Smooth muscle cell (in vitro differentiated cells): ENCODE results near the gene CACNA2D1. TPM values are rescaled to one million over a fixed set of nuclear protein-coding genes. Genes with fewer than 3 reads are reported as not detected.
A peak's percentile ranks its signal among the peaks of the same experiment; 100 is the strongest.

Source experiments
- DNase-seq: peaks from one replicate; lab custom pipeline; 2025; ENCODE audit not compliant: unreplicated experiment; lab: John Stamatoyannopoulos, UW
- H2AFZ ChIP-seq: fragments of 200-600 bp; sonication (generic); 2 replicates; pipeline ENCODE4 v1.6.0; 2016; ENCODE audit warnings: antibody characterized with exemption, low read depth, mild to moderate bottlenecking
- H3F3A ChIP-seq: fragments of 200-600 bp; sonication (generic); 2 replicates; pipeline ENCODE4 v1.6.0; 2017; ENCODE audit warnings: antibody characterized with exemption, low read depth
- H3K27ac ChIP-seq: fragments of 200-600 bp; sonication (generic); 2 replicates; pipeline ENCODE4 v1.5.1; 2016; ENCODE audit warnings: low read depth, mild to moderate bottlenecking
- H3K27me3 ChIP-seq: fragments of 200-600 bp; sonication (generic); 2 replicates; pipeline ENCODE4 v1.6.1; 2016; ENCODE audit warnings: low read depth, mild to moderate bottlenecking
- H3K36me3 ChIP-seq: fragments of 200-600 bp; sonication (generic); 2 replicates; pipeline ENCODE4 v1.5.1; 2016; ENCODE audit warnings: low read depth
- H3K4me1 ChIP-seq: fragments of 200-600 bp; sonication (generic); 2 replicates; pipeline ENCODE4 v1.5.1; 2016; ENCODE audit warnings: low read depth
- H3K4me2 ChIP-seq: fragments of 200-600 bp; sonication (generic); 2 replicates; pipeline ENCODE4 v1.6.0; 2016; ENCODE audit warnings: mild to moderate bottlenecking
- H3K4me3 ChIP-seq: fragments of 200-600 bp; sonication (generic); 2 replicates; pipeline ENCODE4 v1.5.1; 2016; ENCODE audit warnings: mild to moderate bottlenecking
- H3K79me2 ChIP-seq: fragments of 200-600 bp; sonication (generic); 2 replicates; pipeline ENCODE4 v1.6.0; 2016; ENCODE audit warnings: low read depth, mild to moderate bottlenecking
- H3K9ac ChIP-seq: fragments of 200-600 bp; sonication (generic); 2 replicates; pipeline ENCODE4 v1.6.0; 2016; ENCODE audit warnings: low read depth
- H3K9me3 ChIP-seq: fragments of 200-600 bp; sonication (generic); replicated peaks from 2 replicates; pipeline ENCODE4 v1.5.1; 2016; ENCODE audit warnings: low read depth
- H4K20me1 ChIP-seq: fragments of 200-600 bp; sonication (generic); 2 replicates; pipeline ENCODE4 v1.6.0; 2016; ENCODE audit warnings: low read depth
- CTCF ChIP-seq: fragments of 200-600 bp; sonication (generic); IDR thresholded peaks from 2 replicates; pipeline ENCODE4 v1.5.1; 2017; ENCODE audit warnings: borderline replicate concordance, mild to moderate bottlenecking, antibody characterized with exemption; ENCODE audit not compliant: insufficient read depth, poor library complexity, severe bottlenecking
- WGBS: methylation state at CpG from one replicate; pipeline ENCODE4 v1.1.7; 2016; ENCODE audit warnings: low lambda C conversion rate; 5-methylcytosine and 5-hydroxymethylcytosine counted together
- polyA plus RNA-seq: library from polyadenylated mRNA; unstranded; fragments of >200 nt; fragmentation: Nextera tagmentation; extraction: Ambion mirVana; gene quantifications from 2 replicates; pipeline ENCODE4 v1.2.1, GENCODE V29; 2016
- total RNA-seq: library from RNA; depleted of rRNA; stranded (reverse); fragments of >200 nt; gene quantifications from 2 replicates; pipeline ENCODE4 v1.2.3, GENCODE V29; 2014

CACNA2D1 gene
- total and polyA plus RNA-seq, 2 experiments from 2014 or later, result 4.1 to 39.3 TPM

- DNase-seq, result no peak
- no peak overlapping the region for H3K9ac ChIP-seq
- no peaks in the 10 kb centered on the region for H4K20me1 ChIP-seq
- H3K36me3 ChIP-seq, result peaks cover 2% of the 10 kb centered on the region
- H3K4me2 ChIP-seq, result no peak overlapping the region
- H3K4me3 ChIP-seq, result no peak overlapping the region
- H3F3A ChIP-seq, result no peaks in the 10 kb centered on the region
- H3K79me2 ChIP-seq, result no peaks in the 10 kb centered on the region
- no peaks in the 10 kb centered on the region for H3K27me3 ChIP-seq
- WGBS, result 93% methylated on average over 2 of the region's 2 CpGs
- H3K9me3 ChIP-seq, result peaks cover 4% of the 10 kb centered on the region
- no peak overlapping the region for H2AFZ ChIP-seq
- no peak overlapping the region for H3K27ac ChIP-seq
- TF ChIP-seq CTCF, result no peak
- peaks cover 4% of the 10 kb centered on the region for H3K4me1 ChIP-seq
Measured at GRCh38 chr7:82289152-82289535, 154.4 kb downstream of the CACNA2D1 start.

GRCh38 chr7:82286798-82287140 is 156.8 kb downstream of the CACNA2D1 start:
- Histone ChIP-seq H3K4me1 (peaks cover 4% of the 10 kb centered on the region), H3K36me3 (no peaks in the 10 kb centered on the region), H3K4me3 (no peak overlapping the region), H3K4me2 (peak overlapping the region; percentile 54), H3K9ac (no peak overlapping the region), H3K27me3 (no peaks in the 10 kb centered on the region), H2AFZ (no peak overlapping the region), H3K79me2 (no peaks in the 10 kb centered on the region), H3F3A (no peaks in the 10 kb centered on the region), H4K20me1 (no peaks in the 10 kb centered on the region), H3K27ac (no peak overlapping the region), H3K9me3 (no peaks in the 10 kb centered on the region)
- 90% methylated on average over 2 of the region's 2 CpGs for WGBS
- no peak for DNase-seq
- TF ChIP-seq CTCF, result no peak

- no peak overlapping the region for H2AFZ ChIP-seq
- H3K4me1 ChIP-seq, result peaks cover 4% of the 10 kb centered on the region
- H3F3A ChIP-seq, result no peaks in the 10 kb centered on the region
- H3K79me2 ChIP-seq, result no peaks in the 10 kb centered on the region
- 32% methylated on average over 4 of the region's 4 CpGs for WGBS
- TF ChIP-seq CTCF, result no peak
- DNase-seq, result no peak
- H3K4me2 ChIP-seq, result peak overlapping the region; percentile 54
- H3K9ac ChIP-seq, result no peak overlapping the region
- H3K4me3 ChIP-seq, result no peak overlapping the region
- H3K27ac ChIP-seq, result no peak overlapping the region
- no peaks in the 10 kb centered on the region for H3K36me3 ChIP-seq
- H4K20me1 ChIP-seq, result no peaks in the 10 kb centered on the region
- H3K9me3 ChIP-seq, result no peaks in the 10 kb centered on the region
- no peaks in the 10 kb centered on the region for H3K27me3 ChIP-seq
Measured at GRCh38 chr7:82286096-82286797, 157.3 kb downstream of the CACNA2D1 start.

GRCh38 chr7:82284936-82285519 is 158.5 kb downstream of the CACNA2D1 start:
- Histone ChIP-seq H3K4me1 (peaks cover 4% of the 10 kb centered on the region), H3K27me3 (no peaks in the 10 kb centered on the region), H3K79me2 (no peaks in the 10 kb centered on the region), H4K20me1 (no peaks in the 10 kb centered on the region), H2AFZ (no peak overlapping the region), H3K4me2 (peak overlapping the region; percentile 16), H3F3A (no peaks in the 10 kb centered on the region), H3K9me3 (no peaks in the 10 kb centered on the region), H3K27ac (no peak overlapping the region), H3K4me3 (no peak overlapping the region), H3K36me3 (no peaks in the 10 kb centered on the region), H3K9ac (no peak overlapping the region)
- no peak for TF ChIP-seq CTCF
- WGBS, result 37% methylated on average over 6 of the region's 6 CpGs
- DNase-seq, result no peak
